ENCODE measurements around the gene TRERF1. TPM values are rescaled to one million over a fixed set of nuclear protein-coding genes. Genes with fewer than 3 reads are reported as not detected.

Gene TRERF1
- total RNA-seq, 1 donor from 2014 or later = 3.7 TPM

- Histone ChIP-seq H3K27me3 (ENCODE audit: control insufficient read depth in 3 of 3, insufficient read depth in 3 of 3, low read length in 3 of 3) (no peaks in the 10 kb centered on the region), H3K36me3 (ENCODE audit: control insufficient read depth in 3 of 3, insufficient read depth in 3 of 3, low read length in 3 of 3) (no peaks in the 10 kb centered on the region), H3K4me3 (ENCODE audit: low read length in 3 of 3) (no peak overlapping the region), H3K9me3 (ENCODE audit: control insufficient read depth in 3 of 3, low read length in 3 of 3) (no peaks in the 10 kb centered on the region), H3K4me1 (ENCODE audit: control insufficient read depth in 3 of 3, insufficient read depth in 3 of 3, low read length in 3 of 3) (peaks cover 10 to 15% (median 11%) of the 10 kb centered on the region in 3 donors), H3K9ac (ENCODE audit: low read depth in 1 of 3, low read length in 3 of 3) (no peak overlapping the region), H3K27ac (ENCODE audit: low read depth, low read length) (peak overlapping the region; percentile 19)
These were observed 23.2 kb downstream of the TRERF1 start for GRCh38 chr6:42428326-42429041.

GRCh38 chr6:42427871-42428270 lies 23.9 kb downstream of the TRERF1 start:
- Histone ChIP-seq H3K9me3 (ENCODE audit: control insufficient read depth in 3 of 3, low read length in 3 of 3) (no peaks in the 10 kb centered on the region), H3K4me3 (ENCODE audit: low read length in 3 of 3) (no peak overlapping the region), H3K9ac (ENCODE audit: low read depth in 1 of 3, low read length in 3 of 3) (no peak overlapping the region), H3K36me3 (ENCODE audit: control insufficient read depth in 3 of 3, insufficient read depth in 3 of 3, low read length in 3 of 3) (no peaks in the 10 kb centered on the region), H3K27ac (ENCODE audit: low read depth, low read length) (no peak overlapping the region), H3K4me1 (ENCODE audit: control insufficient read depth in 3 of 3, insufficient read depth in 3 of 3, low read length in 3 of 3) (peaks cover 10 to 15% (median 11%) of the 10 kb centered on the region in 3 donors), H3K27me3 (ENCODE audit: control insufficient read depth in 3 of 3, insufficient read depth in 3 of 3, low read length in 3 of 3) (no peaks in the 10 kb centered on the region)

GRCh38 chr6:42426191-42426590 lies 25.5 kb downstream of the TRERF1 start:
- Histone ChIP-seq H3K27me3 (ENCODE audit: control insufficient read depth in 3 of 3, insufficient read depth in 3 of 3, low read length in 3 of 3) (no peaks in the 10 kb centered on the region), H3K9me3 (ENCODE audit: control insufficient read depth in 3 of 3, low read length in 3 of 3) (no peaks in the 10 kb centered on the region), H3K36me3 (ENCODE audit: control insufficient read depth in 3 of 3, insufficient read depth in 3 of 3, low read length in 3 of 3) (no peaks in the 10 kb centered on the region), H3K27ac (ENCODE audit: low read depth, low read length) (no peak overlapping the region), H3K9ac (ENCODE audit: low read depth in 1 of 3, low read length in 3 of 3) (no peak overlapping the region), H3K4me1 (ENCODE audit: control insufficient read depth in 3 of 3, insufficient read depth in 3 of 3, low read length in 3 of 3) (peaks cover 10 to 15% (median 11%) of the 10 kb centered on the region in 3 donors), H3K4me3 (ENCODE audit: low read length in 3 of 3) (no peak overlapping the region)

DNA sequence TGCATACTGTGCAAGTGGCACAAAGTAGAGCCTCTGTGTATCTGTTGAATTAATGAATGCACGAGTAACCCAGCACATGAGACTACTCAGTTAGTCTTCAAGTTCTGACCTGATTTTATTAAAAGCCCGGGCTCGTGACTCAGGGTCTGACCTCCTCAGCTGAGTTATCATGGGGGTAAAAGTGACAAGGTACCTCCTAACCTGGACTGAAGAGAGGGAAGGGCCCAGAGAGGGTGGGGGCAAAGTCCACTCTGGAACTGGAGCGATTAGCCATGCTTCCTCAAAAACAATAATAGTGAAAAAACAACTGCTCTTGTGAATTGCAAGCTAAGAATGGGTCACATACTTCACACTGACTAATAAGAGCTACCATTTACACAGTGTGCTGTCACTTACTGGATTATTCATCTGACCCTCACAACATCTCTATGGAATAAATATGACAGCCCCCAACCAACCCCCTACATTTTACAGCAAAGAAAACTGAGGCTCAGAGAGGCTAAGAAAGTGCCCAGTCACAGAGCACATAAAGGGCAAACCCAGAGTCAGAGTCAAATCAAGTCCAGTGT lies 26.7 kb downstream of the TRERF1 start:
- Histone ChIP-seq H3K4me1 (ENCODE audit: control insufficient read depth in 3 of 3, insufficient read depth in 3 of 3, low read length in 3 of 3) (peaks cover 10 to 15% (median 11%) of the 10 kb centered on the region in 3 donors), H3K9me3 (ENCODE audit: control insufficient read depth in 3 of 3, low read length in 3 of 3) (no peaks in the 10 kb centered on the region), H3K9ac (ENCODE audit: low read depth in 1 of 3, low read length in 3 of 3) (no peak overlapping the region), H3K36me3 (ENCODE audit: control insufficient read depth in 3 of 3, insufficient read depth in 3 of 3, low read length in 3 of 3) (no peaks in the 10 kb centered on the region), H3K27me3 (ENCODE audit: control insufficient read depth in 3 of 3, insufficient read depth in 3 of 3, low read length in 3 of 3) (no peaks in the 10 kb centered on the region), H3K4me3 (ENCODE audit: low read length in 3 of 3) (no peak overlapping the region), H3K27ac (ENCODE audit: low read depth, low read length) (no peak overlapping the region)

- peaks cover under 1 to 5% (median 1%) of the 10 kb centered on the region in 3 donors for H3K4me1 ChIP-seq (ENCODE audit: control insufficient read depth in 3 of 3, insufficient read depth in 3 of 3, low read length in 3 of 3)
- H3K27ac ChIP-seq (ENCODE audit: low read depth, low read length) = no peak overlapping the region
- no peaks in the 10 kb centered on the region for H3K9me3 ChIP-seq (ENCODE audit: control insufficient read depth in 3 of 3, low read length in 3 of 3)
- H3K4me3 ChIP-seq (ENCODE audit: low read length in 3 of 3) = no peak overlapping the region
- no peak overlapping the region for H3K9ac ChIP-seq (ENCODE audit: low read depth in 1 of 3, low read length in 3 of 3)
- no peaks in the 10 kb centered on the region for H3K36me3 ChIP-seq (ENCODE audit: control insufficient read depth in 3 of 3, insufficient read depth in 3 of 3, low read length in 3 of 3)
- H3K27me3 ChIP-seq (ENCODE audit: control insufficient read depth in 3 of 3, insufficient read depth in 3 of 3, low read length in 3 of 3) = no peaks in the 10 kb centered on the region
These were observed 28.5 kb downstream of the TRERF1 start for GRCh38 chr6:42423244-42423643.

DNA sequence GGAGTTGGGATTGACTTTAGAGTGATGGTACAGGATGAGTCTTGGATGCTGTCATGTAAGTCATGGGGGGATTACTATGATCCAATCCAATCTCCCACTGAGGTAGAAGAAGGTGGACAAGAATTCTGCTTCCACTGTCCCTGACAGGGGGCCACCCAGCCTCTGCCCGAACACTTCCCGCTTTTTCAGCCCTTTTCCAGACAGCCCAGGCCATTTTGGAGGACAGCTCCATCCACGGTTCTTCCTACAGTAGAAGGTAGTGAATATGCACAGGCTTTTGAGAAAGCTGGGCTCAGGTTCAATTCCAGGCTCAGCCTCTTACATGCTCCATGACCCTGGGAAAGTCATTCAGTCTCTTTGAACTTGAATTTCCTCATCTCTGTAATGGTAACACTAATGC lies 31.0 kb downstream of the TRERF1 start:
- H3K4me1 ChIP-seq (ENCODE audit: control insufficient read depth in 3 of 3, insufficient read depth in 3 of 3, low read length in 3 of 3) = no peaks in the 10 kb centered on the region
- no peaks in the 10 kb centered on the region for H3K27me3 ChIP-seq (ENCODE audit: control insufficient read depth in 3 of 3, insufficient read depth in 3 of 3, low read length in 3 of 3)
- H3K4me3 ChIP-seq (ENCODE audit: low read length in 3 of 3) = no peak overlapping the region
- no peaks in the 10 kb centered on the region for H3K36me3 ChIP-seq (ENCODE audit: control insufficient read depth in 3 of 3, insufficient read depth in 3 of 3, low read length in 3 of 3)
- no peaks in the 10 kb centered on the region for H3K9me3 ChIP-seq (ENCODE audit: control insufficient read depth in 3 of 3, low read length in 3 of 3)
- no peak overlapping the region for H3K27ac ChIP-seq (ENCODE audit: low read depth, low read length)
- H3K9ac ChIP-seq (ENCODE audit: low read depth in 1 of 3, low read length in 3 of 3) = no peak overlapping the region

GRCh38 chr6:42419490-42420280 lies 32.0 kb downstream of the TRERF1 start:
- H3K4me3 ChIP-seq (ENCODE audit: low read length in 3 of 3) = no peak overlapping the region
- H3K36me3 ChIP-seq (ENCODE audit: control insufficient read depth in 3 of 3, insufficient read depth in 3 of 3, low read length in 3 of 3) = no peaks in the 10 kb centered on the region
- H3K4me1 ChIP-seq (ENCODE audit: control insufficient read depth in 3 of 3, insufficient read depth in 3 of 3, low read length in 3 of 3) = no peaks in the 10 kb centered on the region
- H3K9me3 ChIP-seq (ENCODE audit: control insufficient read depth in 3 of 3, low read length in 3 of 3) = no peaks in the 10 kb centered on the region
- H3K27me3 ChIP-seq (ENCODE audit: control insufficient read depth in 3 of 3, insufficient read depth in 3 of 3, low read length in 3 of 3) = no peaks in the 10 kb centered on the region
- no peak overlapping the region for H3K27ac ChIP-seq (ENCODE audit: low read depth, low read length)
- H3K9ac ChIP-seq (ENCODE audit: low read depth in 1 of 3, low read length in 3 of 3) = no peak overlapping the region

DNA sequence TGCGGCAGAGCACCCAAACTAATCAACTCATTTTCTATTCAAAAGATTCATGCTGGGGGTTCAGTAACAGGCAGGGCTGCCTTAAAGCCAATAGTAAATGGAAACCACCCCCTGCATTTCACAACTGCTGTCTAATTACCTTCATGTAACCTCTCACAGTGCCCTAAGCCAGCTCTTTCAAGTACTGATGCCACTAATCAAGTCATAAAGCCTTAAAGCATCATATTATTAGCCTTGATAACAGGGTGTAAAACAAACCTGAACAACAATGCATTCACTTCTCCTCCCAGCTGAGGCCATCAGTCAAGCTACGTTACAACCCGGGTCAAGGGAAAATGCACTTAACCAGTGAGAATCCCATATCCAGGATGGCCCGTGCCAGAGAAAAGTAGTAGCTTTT lies 33.0 kb downstream of the TRERF1 start:
- no peak overlapping the region for H3K4me3 ChIP-seq (ENCODE audit: low read length in 3 of 3)
- no peaks in the 10 kb centered on the region for H3K4me1 ChIP-seq (ENCODE audit: control insufficient read depth in 3 of 3, insufficient read depth in 3 of 3, low read length in 3 of 3)
- no peak overlapping the region for H3K9ac ChIP-seq (ENCODE audit: low read depth in 1 of 3, low read length in 3 of 3)
- H3K36me3 ChIP-seq (ENCODE audit: control insufficient read depth in 3 of 3, insufficient read depth in 3 of 3, low read length in 3 of 3) = no peaks in the 10 kb centered on the region
- H3K9me3 ChIP-seq (ENCODE audit: control insufficient read depth in 3 of 3, low read length in 3 of 3) = no peaks in the 10 kb centered on the region
- no peaks in the 10 kb centered on the region for H3K27me3 ChIP-seq (ENCODE audit: control insufficient read depth in 3 of 3, insufficient read depth in 3 of 3, low read length in 3 of 3)
- H3K27ac ChIP-seq (ENCODE audit: low read depth, low read length) = no peak overlapping the region

GRCh38 chr6:42417641-42418112 lies 34.0 kb downstream of the TRERF1 start:
- H3K27me3 ChIP-seq (ENCODE audit: control insufficient read depth in 3 of 3, insufficient read depth in 3 of 3, low read length in 3 of 3) = no peaks in the 10 kb centered on the region
- H3K36me3 ChIP-seq (ENCODE audit: control insufficient read depth in 3 of 3, insufficient read depth in 3 of 3, low read length in 3 of 3) = no peaks in the 10 kb centered on the region
- no peak overlapping the region for H3K9ac ChIP-seq (ENCODE audit: low read depth in 1 of 3, low read length in 3 of 3)
- H3K4me1 ChIP-seq (ENCODE audit: control insufficient read depth in 3 of 3, insufficient read depth in 3 of 3, low read length in 3 of 3) = no peaks in the 10 kb centered on the region
- H3K4me3 ChIP-seq (ENCODE audit: low read length in 3 of 3) = no peak overlapping the region
- H3K27ac ChIP-seq (ENCODE audit: low read depth, low read length) = no peak overlapping the region
- no peaks in the 10 kb centered on the region for H3K9me3 ChIP-seq (ENCODE audit: control insufficient read depth in 3 of 3, low read length in 3 of 3)

DNA sequence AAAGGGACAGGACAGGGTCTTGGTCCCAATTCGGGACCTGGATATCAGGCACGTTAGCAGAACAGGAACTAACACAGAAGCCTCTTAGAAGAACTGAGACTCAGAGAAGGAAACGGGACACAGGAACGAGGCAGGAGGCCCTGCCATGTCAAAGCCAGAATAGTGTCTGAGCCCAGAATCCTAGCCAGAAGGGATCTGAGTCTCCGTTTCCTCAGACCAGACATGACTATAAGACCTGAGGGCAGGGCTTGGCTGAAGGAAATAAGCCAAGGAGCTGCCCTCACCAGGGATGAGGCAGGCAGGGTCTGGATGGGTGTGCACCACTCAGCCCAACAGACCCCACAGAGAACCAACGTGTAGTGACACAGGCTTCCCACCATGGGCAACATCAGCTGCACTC lies 40.3 kb downstream of the TRERF1 start:
- no peaks in the 10 kb centered on the region for H3K9me3 ChIP-seq (ENCODE audit: control insufficient read depth in 3 of 3, low read length in 3 of 3)
- no peak overlapping the region for H3K27ac ChIP-seq (ENCODE audit: low read depth, low read length)
- H3K27me3 ChIP-seq (ENCODE audit: control insufficient read depth in 3 of 3, insufficient read depth in 3 of 3, low read length in 3 of 3) = no peaks in the 10 kb centered on the region
- H3K4me1 ChIP-seq (ENCODE audit: control insufficient read depth in 3 of 3, insufficient read depth in 3 of 3, low read length in 3 of 3) = peaks cover 2 to 3% (median 3%) of the 10 kb centered on the region in 3 donors
- H3K9ac ChIP-seq (ENCODE audit: low read depth in 1 of 3, low read length in 3 of 3) = no peak overlapping the region
- no peaks in the 10 kb centered on the region for H3K36me3 ChIP-seq (ENCODE audit: control insufficient read depth in 3 of 3, insufficient read depth in 3 of 3, low read length in 3 of 3)
- H3K4me3 ChIP-seq (ENCODE audit: low read length in 3 of 3) = no peak overlapping the region

All from skeletal muscle tissue (tissue), 4 donors.